HG03565 (cell line): ENCODE measurements around the gene CIAO2A.
"Not testable (repeated sequence)": the region's sequence is repeated elsewhere in the genome, so short reads cannot be mapped to it uniquely, and the experiment has no call there.

ENCODE experiments used
- ATAC-seq: cut with Tn5 transposase; IDR thresholded peaks from one replicate; pipeline ENCODE4 v1.9.1; 2021; ENCODE audit warnings: mild to moderate bottlenecking, moderate library complexity; ENCODE audit not compliant: unreplicated experiment

Gene CIAO2A

DNA sequence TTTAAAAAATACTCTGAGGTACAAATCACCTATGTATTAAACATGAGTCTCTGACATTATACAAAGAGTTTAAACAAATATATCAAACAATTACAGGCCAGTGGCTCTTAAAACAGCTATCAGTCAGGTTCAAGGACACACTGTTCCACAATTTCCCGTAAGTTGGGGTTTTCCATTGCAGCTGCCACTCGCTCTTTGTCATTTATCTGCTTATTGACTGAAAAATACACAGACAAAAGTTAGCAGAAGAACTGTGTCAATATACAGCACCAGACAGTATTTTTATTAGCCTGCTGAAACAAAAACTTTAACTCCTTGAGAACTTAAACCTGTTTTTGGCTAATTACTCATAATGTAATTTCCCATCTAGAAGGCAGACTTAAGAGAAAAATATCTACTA, 20.8 kb downstream of the CIAO2A start:
- ATAC-seq = no peak

DNA sequence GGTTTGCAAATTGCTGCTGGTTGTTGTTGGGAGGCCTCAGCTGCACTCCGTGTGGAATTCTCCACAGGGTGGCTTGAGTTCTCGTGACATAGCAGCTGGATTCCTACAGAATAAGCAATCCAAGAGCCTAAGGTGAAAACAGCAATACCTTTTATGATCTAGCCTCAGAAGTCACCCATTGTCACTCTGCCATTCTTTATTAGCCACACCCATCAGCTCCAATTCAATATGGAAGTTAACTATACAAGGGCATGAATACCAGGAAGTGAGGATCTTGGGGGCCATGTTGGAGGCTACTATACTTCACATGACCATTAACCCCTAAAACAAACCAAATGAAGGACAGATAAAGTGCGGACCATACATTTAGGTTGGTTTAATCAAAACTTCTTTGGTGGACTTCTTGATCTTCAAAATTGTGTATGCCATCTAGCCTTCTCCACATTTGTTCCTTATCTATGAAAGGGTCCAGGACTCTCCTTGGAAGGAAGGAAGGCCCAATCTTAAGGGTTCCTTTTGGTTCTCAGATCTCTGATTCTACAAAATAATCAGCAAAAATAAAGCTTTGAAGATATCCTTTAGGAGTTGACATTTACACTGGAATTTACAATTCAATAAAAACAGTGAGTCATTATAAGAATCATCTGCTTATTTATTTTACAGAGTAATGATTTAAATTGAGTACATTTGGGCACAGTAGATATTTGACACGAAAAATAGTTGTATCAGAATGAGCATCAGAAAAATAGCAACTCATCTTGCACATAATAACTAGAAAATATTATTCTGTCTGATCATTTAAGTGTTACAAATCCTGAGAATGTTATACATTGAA, 21.5 kb downstream of the CIAO2A start:
- ATAC-seq = no peak

GRCh38 chr15:64070965-64071851, 22.4 kb downstream of the CIAO2A start:
- no peak for ATAC-seq

DNA sequence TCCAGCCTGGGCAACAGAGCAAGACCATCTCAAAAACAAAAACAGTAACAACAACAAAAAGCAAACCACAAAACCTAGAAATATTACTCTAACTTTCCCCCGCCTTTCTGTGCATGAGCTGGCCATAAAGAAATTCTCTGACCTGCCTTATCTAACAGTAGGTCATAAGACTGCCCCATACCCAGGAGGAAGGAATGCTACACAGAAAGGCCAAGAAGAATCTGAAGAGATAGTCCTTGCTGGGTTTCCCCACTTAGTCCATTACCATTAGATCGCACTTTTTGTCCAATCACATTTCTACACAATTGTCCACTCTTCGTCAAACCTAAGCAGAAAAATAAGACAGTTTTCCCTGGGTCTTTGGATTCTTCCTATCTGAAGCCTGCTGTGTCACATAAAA, 23.5 kb downstream of the CIAO2A start:
- ATAC-seq = no peak

- no peak for ATAC-seq
Measured at GRCh38 chr15:64068133-64068532, 25.5 kb downstream of the CIAO2A start.

DNA sequence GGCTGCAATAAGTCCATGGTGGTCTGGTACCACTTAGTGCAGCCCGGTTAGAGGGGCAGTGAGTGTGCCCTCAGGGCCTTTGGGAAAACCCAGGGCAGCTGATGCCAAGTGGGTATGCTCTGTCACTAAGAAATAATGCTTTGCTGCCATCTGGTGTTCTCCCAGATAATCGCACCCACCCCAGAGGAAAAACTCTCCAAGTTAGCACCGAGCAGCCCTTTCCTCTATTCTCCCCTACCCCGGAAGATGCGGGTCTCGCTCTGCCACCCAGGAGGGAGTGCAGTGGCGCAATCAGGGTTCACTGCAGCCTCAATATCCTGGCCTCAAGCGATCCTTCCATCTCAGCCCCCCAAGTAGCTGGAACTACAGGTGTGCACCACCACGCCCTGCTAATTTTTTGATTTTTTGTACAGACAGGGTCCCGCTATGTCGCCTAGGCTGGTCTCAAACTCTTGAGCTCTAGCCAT, 26.0 kb downstream of the CIAO2A start:
- no peak for ATAC-seq

DNA sequence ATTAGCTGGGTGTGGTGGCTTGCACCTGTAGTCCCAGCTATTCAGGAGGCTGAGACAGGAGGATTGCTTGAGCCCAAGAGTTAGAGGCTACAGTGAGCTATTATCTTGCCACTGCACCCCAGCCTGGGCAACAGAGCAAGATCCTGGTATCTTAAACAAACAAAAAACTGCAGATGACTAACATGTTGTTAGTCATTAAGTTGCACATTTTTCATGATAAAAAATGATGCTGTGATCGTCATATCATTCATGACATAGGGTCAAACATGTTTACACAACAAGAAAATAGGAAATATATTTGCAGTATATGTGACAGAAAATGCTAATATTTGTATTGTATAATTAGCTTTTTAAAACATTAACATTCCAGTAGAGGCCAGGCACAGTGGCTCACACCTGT, 27.2 kb downstream of the CIAO2A start:
- ATAC-seq = no peak

DNA sequence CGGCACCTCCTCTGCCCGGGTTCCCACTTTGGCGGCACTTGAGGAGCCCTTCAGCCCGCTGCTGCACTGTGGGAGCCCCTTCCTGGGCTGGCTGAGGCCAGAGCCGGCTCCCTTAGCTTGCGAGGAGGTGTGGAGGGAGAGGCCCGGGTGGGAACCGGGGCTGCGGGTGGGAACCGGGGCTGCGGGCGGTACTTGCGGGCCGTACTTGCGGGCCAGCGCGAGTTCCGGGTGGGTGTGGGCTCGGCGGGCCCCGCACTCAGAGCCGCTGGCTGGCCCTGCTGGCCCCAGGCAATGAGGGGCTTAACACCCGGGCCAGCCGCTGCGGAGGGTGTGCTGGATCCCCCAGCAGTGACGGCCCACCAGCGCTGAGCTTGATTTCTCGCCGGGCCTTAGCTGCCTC, 32.9 kb downstream of the CIAO2A start:
- no peak for ATAC-seq

- not testable (repeated sequence) for ATAC-seq
Measured at GRCh38 chr15:64059104-64059503, 34.5 kb downstream of the CIAO2A start.

GRCh38 chr15:64058279-64058678, 35.4 kb downstream of the CIAO2A start:
- ATAC-seq = no peak

GRCh38 chr15:64053674-64054073, 40.0 kb downstream of the CIAO2A start:
- ATAC-seq = not testable (repeated sequence)

GRCh38 chr15:64052925-64053491, 40.6 kb downstream of the CIAO2A start:
- ATAC-seq = no peak

GRCh38 chr15:64051407-64052259, 42.0 kb downstream of the CIAO2A start:
- no peak for ATAC-seq

GRCh38 chr15:64051093-64051402, 42.6 kb downstream of the CIAO2A start:
- no peak for ATAC-seq

GRCh38 chr15:64050281-64051092, 43.2 kb downstream of the CIAO2A start:
- ATAC-seq = no peak

- ATAC-seq = no peak
Measured at GRCh38 chr15:64048781-64049460, 44.7 kb downstream of the CIAO2A start.

GRCh38 chr15:64046421-64047153, 47.1 kb downstream of the CIAO2A start, which contains the start of gene DAPK2:
Gene DAPK2 (minus strand): TSS chr15:64046485. CDS start chr15:64040261, 6,224 bp downstream.
- no peak for ATAC-seq

GRCh38 chr15:64045774-64046420, 47.7 kb downstream of the CIAO2A start:
- ATAC-seq = no peak
